Activated CD4-positive, alpha-beta T cell treated with anti-CD3 and anti-CD28 coated beads, Interleukin-2, amount 50 U/mL, for 1 hour (primary cell): ENCODE measurements around the gene RCL1.

Experiments
- DNase-seq: peaks from one replicate; pipeline ENCODE4 v3.0.0-alpha.2; 2020

RCL1 gene

GRCh38 chr9:4849369-4849768 lies 56.6 kb downstream of the RCL1 start:
- no peak for DNase-seq

GRCh38 chr9:4850603-4851310 lies 58.0 kb downstream of the RCL1 start:
- DNase-seq = no peak

- no peak for DNase-seq
Observed at GRCh38 chr9:4852419-4852818, 59.7 kb downstream of the RCL1 start.

GRCh38 chr9:4854265-4854590 lies 61.5 kb downstream of the RCL1 start:
- no peak for DNase-seq

- DNase-seq = no peak
Observed at GRCh38 chr9:4855841-4856240, 63.1 kb downstream of the RCL1 start.

GRCh38 chr9:4857163-4857810 lies 64.5 kb downstream of the RCL1 start:
- DNase-seq = no peak

- no peak for DNase-seq
Observed at GRCh38 chr9:4859035-4859434, 66.3 kb downstream of the RCL1 start.

GRCh38 chr9:4860383-4860782 lies 67.6 kb downstream of the RCL1 start:
- DNase-seq = no peak

GRCh38 chr9:4861145-4861544 lies 68.4 kb downstream of the RCL1 start:
- no peak for DNase-seq

GRCh38 chr9:4861736-4862451 lies 69.2 kb downstream of the RCL1 start:
- DNase-seq = no peak

GRCh38 chr9:4862506-4863250 lies 69.9 kb downstream of the RCL1 start:
- DNase-seq = no peak

- DNase-seq = no peak
Observed at GRCh38 chr9:4864234-4864661, 71.5 kb downstream of the RCL1 start.

GRCh38 chr9:4864698-4865097 lies 72.0 kb downstream of the RCL1 start:
- DNase-seq = no peak

GRCh38 chr9:4865681-4866080 lies 72.9 kb downstream of the RCL1 start:
- DNase-seq = no peak

GRCh38 chr9:4866239-4866969 lies 73.7 kb downstream of the RCL1 start:
- DNase-seq = no peak

- no peak for DNase-seq
Observed at GRCh38 chr9:4873066-4873465, 80.3 kb downstream of the RCL1 start.

- no peak for DNase-seq
Observed at GRCh38 chr9:4875559-4875958, 82.8 kb downstream of the RCL1 start.

- no peak for DNase-seq
Observed at GRCh38 chr9:4879115-4879558, 86.4 kb downstream of the RCL1 start.

GRCh38 chr9:4883326-4883873 lies 90.7 kb downstream of the RCL1 start:
- no peak for DNase-seq

GRCh38 chr9:4886698-4887097 lies 94.0 kb downstream of the RCL1 start:
- no peak for DNase-seq

GRCh38 chr9:4887556-4887955 lies 94.8 kb downstream of the RCL1 start:
- no peak for DNase-seq

GRCh38 chr9:4890242-4890641 lies 97.5 kb downstream of the RCL1 start:
- DNase-seq = no peak
